ENCODE measurements around the gene METTL17.

DNA sequence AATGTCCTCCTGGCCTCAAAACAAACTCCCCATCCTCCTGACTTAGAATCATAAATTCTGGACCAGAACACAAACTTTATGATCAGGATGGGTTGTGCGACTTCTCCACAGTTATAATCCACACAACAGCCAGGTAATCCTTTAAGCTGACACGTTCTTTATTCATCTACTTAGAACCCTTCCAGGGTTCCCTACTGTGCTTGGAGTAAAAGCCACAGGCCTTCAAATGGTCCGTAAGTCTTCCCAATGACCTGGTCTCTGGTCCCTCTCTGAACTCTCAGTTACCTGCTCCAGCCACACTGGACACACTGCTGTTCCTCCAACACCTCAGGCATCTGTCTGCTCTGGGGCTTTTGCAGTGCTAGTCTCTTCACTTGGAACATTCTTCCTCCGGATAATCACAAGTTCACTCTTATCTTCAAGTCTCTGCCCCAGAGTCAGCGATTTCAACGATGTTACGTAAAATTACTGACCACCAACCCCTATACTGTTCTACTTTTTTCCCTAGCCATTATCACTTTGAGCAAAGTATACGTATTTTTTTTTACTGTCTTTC, 50.7 kb downstream of the METTL17 start:
- TF ChIP-seq, protein P1, sequence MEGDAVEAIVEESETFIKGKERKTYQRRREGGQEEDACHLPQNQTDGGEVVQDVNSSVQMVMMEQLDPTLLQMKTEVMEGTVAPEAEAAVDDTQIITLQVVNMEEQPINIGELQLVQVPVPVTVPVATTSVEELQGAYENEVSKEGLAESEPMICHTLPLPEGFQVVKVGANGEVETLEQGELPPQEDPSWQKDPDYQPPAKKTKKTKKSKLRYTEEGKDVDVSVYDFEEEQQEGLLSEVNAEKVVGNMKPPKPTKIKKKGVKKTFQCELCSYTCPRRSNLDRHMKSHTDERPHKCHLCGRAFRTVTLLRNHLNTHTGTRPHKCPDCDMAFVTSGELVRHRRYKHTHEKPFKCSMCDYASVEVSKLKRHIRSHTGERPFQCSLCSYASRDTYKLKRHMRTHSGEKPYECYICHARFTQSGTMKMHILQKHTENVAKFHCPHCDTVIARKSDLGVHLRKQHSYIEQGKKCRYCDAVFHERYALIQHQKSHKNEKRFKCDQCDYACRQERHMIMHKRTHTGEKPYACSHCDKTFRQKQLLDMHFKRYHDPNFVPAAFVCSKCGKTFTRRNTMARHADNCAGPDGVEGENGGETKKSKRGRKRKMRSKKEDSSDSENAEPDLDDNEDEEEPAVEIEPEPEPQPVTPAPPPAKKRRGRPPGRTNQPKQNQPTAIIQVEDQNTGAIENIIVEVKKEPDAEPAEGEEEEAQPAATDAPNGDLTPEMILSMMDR (IDR thresholded peaks at IDR 0.05; ENCODE audit: low read length), result no peak
- no peak for TF ChIP-seq EZH2 (IDR thresholded peaks at IDR 0.05; ENCODE audit: borderline replicate concordance, low read length)
